ENCODE results near the gene CXXC1.
"Not testable (repeated sequence)": the region's sequence is repeated elsewhere in the genome, so short reads cannot be mapped to it uniquely, and the experiment has no call there.

Gene CXXC1

DNA sequence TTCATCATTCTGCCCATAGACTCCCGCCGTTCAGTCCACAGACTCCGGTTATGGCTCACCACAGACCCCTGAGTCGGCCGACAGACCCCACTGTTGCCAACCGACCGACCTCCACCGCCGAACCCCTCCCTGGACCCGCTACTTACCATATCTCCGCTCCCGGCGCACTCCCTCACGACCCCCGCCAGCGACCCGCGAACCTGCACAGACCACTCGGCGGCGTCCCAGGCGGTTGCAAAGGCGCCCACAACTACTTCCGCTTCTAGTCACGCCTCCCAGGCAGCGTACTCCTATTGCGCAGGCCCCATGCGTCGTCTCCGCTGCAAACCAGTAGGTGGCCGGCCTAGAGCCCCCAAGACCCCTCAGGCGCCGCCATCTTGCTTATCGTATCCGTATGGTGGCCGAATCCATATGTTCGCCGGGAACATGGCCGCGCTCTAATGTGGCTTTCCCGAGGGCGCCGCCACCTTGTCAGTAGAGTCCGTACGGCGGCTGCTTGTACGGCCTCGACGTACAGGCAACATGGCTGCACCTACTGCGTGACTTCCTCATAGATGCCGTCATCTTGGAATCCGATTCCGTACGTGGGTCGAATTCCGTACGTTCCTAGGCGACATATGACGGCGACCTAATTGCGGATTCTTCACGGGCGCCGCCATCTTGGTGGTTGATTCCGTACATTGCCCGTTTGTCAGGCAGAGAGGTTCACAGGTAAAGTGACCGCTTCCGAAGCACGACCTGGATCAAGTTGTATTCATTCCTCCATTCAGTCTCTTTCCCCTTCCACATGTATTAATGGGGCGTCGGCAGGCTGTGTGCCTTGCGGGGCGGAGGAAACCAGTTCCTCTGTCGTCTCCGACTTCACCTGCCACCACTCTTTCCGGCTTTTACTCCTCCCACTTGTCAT lies at the start of gene CXXC1:
CXXC1 (minus strand) TSS at position 252 of the 907 bp plus-strand sequence; CDS start at position 149, 103 bp downstream.
- peak; percentile 96 for DNase-seq

DNA sequence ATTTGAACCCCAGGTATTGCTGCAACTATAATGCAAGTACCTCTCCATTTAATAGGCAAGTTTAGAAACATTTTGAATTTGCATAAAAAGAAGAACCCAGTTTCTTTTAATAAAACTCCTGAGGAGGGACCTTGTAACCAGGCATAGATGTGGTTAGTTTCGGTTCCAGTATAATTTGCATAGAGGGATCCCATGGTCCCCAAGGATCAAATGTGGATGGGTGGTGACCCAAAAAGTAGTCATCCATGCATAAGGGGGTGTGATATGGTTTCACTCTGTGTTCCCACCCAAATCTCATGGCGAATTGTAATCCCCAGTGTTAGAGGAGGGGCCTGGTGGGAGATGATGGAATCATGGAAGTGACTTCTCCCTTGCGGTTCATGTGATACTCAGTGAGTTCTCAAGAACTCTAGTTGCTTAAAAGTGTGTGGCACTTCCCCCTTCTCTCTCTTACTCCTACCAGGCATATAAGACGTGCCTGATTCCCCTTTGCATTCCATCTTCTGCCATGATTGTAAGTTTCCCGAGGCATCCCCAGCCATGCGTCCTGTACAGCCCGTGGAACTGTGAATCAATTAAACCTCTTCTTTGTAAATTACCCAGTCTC lies 47.2 kb upstream of the CXXC1 start:
- no peak for DNase-seq

DNA sequence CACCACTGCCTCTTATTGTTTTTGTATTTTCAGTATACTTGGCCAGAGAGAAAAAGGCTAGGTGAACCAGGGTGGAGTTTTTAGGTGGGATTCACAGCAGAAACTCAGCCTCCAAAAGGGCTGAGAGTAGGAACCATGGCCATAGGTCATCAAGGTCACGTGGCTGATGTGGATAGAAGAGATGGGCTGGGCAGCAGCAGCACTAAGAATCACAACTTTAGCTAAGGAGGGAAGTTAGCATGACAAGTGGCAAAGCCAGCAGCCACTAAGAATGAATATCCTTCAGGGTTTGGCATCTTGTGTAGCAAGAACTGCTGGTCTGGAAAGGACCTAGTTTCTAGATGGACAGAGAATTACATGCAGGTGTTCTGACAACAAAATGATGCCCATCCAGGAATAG lies 44.2 kb upstream of the CXXC1 start:
- DNase-seq = no peak

DNA sequence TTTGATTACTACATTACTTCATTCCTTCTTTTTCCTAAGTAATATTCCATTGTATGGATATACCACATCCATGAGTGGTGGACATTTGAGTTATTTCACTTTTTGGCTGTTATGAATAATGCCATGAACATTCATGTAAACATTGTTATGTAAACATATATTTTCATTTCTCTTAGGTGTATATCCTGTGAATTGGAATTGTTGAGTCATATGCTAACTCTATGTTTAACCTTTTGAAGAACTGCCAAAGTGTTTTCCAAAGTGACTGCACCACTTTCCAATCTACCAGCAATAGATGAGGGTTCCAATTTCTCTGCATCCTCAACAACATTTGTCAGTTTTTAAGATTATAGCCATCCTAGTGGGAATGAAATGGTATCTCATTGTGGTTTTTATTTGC lies 42.7 kb upstream of the CXXC1 start:
- DNase-seq = no peak

DNA sequence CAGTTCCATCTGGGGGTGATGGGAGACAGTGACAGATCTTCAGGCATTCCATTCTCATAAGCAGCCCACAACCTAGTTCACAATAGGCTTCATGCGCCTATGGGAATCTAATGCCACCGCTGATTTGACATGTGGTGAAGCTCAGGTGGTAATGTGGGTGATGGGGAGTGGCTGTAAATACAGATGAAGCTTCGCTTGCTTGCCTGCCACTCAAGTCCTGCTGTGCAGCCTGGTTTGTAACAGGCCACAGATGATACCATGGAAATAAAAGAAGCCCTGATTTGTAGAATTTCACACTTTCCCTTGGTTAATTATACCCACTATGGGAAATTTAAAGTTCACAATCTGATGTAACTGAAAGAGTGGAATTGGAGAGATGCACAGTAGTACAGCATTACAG lies 40.5 kb upstream of the CXXC1 start:
- no peak for DNase-seq

DNA sequence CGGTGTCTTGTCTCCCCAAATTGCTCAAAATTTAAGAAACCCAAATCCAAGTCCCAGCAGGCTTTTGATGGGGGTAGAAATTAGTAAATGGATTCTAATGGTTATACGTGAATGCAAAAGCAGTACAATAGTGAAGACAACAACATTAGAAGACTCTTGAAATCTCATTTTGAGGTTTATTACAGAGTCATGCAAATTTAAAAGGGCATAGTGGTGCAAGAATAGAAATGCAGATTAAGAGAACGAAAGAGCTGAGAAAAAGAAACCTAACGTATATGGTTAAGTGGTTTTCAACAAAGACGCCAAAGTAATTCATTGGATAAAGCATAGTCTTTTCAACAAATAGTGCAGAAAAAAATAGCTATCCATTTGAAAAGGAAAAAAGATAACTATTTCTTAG lies 33.2 kb upstream of the CXXC1 start:
- DNase-seq = no peak

DNA sequence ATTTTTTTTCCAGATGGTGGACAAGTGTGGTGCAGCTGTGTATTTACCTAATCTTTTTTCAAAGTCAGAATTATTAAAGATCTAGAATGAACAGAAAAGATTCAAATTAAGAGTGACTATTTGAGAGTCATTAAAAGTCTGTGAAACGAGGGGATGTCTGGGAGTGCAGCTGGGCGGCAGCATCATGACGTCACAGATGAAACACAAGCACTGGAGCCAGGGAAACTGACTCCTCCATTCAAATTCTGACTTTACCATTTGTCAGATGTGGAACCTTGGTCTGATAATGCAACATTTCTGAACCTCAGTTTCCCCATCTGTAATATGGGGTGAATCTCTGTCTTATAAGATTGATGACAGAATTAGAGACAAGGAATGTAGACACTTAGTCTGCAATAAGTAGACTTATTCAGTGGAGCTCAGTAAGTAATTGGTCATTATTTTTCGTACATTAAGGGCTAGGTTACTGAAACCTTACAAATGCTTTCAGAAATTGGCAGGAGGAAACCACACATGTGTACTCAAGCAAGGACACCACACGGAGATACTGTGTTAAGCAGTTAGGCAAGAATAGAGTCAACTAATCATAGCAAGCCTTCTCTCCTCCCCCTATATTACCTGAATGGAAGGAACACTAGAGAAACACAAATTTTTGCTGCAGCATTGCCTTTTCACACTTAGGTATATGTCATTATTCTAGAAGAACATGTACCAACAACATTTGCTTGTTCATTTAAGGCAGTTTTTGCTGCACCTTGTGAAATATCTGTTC lies 27.8 kb upstream of the CXXC1 start:
- DNase-seq = no peak

DNA sequence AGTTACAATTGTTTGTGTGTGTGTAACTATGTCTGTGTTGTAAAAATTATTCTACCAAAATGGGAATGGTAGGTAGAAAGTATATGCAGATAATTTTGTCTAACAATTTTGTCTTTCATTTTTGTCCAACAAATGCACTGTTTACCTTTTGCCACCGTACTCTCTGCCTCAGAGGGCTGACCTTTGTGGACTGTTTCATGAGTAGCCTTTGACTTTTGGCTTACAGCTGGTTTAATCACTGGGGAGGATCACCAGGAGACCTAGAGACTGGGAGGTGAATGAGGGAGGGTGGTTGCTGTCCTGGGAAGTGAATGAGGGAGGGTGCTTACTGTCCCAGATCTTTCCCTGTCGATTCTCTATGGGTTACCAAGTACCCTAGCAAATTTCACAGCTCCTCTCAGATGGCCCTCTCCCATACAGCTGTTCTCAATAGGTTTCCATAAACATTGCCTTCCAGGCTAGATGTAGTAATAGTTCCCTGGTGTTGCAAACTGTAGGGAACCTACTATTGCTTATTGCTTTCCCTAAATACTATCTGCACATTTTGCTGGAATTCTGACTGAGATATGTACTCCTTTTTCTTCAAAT lies 26.5 kb upstream of the CXXC1 start:
- DNase-seq = no peak

DNA sequence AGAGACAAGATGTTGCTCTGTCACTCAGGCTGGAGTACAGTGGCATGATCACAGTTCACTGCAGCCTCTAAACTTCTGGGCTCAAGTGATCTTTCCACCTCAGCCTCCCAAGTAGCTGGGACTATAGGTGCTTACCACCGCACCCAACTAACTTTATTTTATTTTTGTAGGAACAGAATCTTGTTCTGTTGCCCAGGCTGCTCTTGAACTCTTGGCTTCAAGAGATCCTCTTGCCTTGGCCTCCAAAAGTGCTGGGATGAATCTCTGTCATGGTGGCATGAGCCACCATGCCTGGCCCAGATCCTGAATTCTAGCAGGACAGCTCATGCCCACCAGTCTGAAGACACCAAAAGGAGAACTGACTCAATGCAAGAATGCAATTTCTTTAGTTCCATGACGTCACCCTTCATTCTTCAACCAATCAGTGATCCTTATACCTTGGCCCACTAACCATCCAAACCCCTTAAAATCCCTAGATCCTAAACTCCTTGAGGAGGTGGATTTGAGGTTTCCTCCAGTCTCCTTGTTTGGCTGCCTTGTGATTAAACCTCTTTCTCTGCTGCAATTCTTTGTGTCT lies 25.6 kb upstream of the CXXC1 start:
- DNase-seq = no peak

DNA sequence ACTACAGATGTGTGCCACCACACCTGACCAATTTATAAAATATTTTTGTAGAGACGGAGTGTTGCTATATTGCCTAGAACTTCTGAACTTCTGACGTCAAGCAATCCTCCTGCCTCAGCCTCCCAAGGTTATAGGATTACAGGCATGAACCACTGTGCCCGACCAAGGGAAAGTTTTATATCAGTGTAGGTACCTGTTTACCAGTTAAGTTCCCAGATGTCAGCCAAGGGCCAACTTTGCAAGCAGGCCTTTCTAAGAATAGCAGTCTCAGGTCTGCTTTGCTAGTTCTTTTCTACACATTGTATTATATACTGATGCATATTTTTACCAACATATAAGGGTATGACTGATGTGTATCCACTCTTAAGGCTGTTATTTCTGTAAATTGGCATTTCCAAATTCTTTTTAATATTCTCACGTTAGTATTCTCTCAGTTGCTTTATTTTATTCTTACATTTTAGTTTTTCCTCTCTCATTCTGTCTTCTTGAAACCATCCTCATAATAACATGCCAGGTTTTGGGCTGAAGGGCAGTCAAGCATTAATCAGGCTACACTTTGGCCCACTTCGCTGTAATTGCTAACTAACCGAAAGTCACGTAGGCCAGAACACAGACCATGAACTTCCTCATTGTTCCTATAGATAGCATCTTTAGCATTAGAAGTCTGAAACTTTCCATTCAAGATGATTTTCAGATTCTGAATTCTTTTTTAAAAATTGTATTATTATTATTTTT lies 25.0 kb upstream of the CXXC1 start:
- DNase-seq = no peak

DNA sequence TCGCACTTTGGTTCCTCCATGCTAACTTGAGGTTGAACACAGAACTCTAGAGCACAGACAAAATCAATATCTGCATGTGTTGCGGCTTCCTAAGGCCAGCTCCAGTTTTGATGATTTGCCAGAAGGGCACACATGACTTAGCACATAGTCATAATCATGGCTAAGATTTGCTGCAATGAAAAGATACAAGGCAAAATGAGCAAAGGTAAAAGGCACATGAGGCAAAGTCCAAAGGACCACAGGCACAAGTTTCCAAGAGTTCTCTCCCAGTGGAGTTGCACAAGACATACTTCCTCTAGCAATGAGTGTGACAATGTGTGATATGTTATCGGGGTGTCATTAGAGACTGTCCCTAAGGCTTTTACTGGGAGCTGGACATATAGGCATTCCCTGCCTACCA lies 24.2 kb upstream of the CXXC1 start:
- no peak for DNase-seq

DNA sequence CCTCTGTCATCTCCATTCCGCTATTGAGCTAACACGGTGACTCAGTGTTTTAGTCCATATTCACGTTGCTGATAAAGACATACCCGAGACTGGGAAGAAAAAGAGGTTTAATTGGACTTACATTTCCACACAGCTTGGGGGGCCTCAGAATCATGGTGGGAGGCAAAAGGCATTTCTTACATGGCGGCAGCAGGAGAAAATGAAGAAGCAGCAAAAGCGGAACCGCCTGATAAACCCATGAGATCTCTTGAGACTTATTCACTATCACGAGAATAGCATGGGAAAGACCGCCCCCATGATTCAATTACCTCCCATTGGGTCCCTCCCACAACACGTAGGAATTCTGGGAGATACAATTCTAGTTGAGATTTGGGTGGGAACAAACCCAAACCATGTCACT lies 22.6 kb upstream of the CXXC1 start:
- DNase-seq = no peak

DNA sequence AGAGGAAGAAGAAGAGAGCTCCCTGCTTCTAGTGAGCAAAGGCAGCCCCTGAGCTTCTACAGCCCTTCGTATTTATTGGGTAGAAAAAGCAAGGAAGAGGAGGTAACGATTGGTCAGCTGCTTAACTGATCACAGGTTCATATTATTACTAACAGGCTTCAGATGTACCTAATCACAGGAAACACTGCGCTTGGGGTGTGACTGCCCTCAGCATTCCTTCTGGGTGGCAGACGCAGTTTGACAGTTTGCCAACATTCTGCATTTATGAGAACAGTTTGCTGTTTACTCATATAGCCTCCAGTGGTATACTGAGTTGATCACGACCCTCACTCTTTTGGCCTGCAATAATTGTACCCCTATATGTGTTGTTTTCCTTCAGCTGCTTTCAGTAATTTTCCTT lies 21.4 kb upstream of the CXXC1 start:
- not testable (repeated sequence) for DNase-seq

DNA sequence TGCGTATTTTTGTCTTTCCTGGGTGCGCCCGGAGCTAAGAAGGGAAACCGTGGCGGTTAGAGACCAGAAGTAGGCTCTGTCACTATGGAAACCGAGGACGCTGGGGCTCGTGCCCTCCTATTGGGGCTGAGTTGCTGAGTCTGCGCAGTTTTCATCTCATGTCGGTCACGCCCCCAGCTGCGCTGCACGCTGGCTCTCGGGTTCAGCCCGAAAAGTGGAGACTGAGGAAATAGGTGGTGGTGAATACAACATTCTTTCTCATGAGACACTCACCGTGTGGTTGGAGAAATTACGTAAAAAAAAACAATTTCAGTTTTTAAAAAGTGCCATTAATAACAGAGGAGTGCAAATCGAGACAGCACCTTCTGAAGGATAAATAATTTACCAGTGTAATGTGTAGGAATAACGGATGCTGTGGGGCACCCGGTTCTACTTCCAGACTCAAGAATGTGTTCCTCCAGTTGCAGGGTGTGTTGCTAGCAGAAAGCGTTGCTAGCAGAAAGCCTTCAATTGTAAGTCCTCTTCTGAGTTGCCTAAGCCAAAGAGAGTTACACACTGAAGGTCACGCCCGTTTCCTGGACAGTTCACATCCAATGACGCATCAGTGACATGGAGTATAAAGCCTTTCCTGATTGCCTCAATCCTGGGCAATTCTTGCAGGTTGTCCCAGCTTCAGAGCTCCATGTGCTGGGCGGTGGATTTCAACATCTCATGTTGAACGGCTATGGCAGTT lies 20.4 kb upstream of the CXXC1 start:
- DNase-seq = peak; percentile 88 to 90

DNA sequence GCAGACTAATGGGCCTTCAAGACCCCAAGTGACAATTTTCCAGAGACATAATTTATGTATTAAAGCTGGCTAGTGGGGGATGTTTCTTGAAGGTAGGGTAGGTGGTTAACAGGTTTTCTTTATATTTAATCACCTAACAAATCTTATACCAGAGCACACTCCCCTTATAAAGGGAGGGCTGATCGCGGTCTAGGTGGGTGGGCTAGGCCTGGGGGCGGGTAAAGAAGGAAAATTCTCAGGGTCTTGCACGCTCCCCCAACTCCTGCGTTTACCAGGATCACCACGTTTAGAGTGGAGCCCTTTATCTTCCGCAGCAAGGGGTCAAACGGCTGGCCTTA lies 19.9 kb upstream of the CXXC1 start:
- DNase-seq = no peak

DNA sequence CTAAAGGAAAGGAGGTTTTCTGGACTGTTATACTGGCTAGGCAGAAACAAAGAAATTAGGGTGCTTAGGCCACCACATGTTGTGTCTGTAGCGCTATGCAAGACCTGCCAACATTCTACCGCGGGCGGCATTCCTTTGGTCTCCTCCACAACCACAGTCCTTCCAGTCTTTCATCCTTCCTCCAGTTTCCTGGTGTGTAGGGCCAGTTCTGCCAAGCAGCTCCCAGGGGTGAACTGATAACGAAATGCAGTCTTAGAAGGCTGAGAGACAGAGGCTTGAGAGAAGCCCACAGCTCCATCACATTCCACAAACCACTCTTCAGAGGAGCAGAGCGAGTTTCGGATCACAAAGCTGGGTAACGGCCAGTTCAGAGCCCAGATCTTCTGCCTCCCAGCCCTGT lies 19.5 kb upstream of the CXXC1 start:
- no peak for DNase-seq

DNA sequence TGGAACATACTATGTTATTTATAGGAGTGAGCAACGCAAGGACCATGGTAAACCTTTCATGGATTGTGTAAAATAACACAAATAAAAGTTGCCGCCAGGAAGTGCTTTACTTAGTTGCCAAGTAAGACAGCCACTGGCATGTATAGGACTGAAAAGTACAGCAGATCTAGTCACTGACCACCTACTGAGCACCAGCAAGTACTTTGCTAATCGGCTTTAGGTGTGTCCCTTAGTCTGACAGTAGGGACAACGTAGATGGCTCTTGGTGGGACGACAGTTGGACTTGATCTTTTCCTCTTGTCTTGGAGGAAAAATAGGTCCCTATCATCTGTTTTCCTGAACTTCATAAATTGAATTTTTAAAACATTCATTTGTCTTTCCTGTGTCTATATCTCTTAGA lies 13.6 kb upstream of the CXXC1 start:
- DNase-seq = no peak

DNA sequence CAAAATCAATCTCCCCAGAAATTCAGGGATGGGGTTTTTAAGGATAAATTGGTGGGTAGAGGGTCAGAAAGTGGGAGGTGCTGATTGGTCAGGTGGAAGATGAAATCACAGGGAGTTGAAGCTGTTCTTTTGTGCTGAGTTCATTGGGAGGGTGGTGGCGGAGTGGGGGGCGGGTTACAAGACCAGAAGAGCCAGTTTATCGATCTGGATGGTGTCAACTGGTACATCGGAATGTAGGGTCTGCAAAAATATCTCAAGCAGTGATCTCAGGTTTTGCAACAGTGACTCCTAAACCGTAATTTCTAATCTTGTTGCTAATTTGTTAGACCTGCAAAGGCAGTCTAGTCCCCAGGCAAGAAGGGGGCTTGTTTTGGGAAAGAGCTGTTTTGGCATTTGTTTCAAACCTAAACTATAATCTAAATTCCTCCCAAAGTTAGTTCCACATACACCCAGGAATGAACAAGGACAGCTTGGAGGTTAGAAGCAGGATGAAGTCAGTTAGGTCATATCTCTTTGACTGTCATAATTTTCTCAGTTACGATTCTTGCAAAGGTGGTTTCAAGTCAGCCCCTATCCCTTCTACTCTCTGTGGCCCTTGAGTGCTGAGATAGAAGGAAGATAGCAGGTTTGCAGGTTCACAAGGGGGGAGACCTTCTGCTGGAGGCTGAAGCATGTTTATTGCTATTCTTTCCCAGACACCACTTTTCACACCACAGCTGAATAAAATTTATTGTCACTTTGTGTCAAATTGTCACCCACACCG lies 12.3 kb upstream of the CXXC1 start:
- no peak for DNase-seq

DNA sequence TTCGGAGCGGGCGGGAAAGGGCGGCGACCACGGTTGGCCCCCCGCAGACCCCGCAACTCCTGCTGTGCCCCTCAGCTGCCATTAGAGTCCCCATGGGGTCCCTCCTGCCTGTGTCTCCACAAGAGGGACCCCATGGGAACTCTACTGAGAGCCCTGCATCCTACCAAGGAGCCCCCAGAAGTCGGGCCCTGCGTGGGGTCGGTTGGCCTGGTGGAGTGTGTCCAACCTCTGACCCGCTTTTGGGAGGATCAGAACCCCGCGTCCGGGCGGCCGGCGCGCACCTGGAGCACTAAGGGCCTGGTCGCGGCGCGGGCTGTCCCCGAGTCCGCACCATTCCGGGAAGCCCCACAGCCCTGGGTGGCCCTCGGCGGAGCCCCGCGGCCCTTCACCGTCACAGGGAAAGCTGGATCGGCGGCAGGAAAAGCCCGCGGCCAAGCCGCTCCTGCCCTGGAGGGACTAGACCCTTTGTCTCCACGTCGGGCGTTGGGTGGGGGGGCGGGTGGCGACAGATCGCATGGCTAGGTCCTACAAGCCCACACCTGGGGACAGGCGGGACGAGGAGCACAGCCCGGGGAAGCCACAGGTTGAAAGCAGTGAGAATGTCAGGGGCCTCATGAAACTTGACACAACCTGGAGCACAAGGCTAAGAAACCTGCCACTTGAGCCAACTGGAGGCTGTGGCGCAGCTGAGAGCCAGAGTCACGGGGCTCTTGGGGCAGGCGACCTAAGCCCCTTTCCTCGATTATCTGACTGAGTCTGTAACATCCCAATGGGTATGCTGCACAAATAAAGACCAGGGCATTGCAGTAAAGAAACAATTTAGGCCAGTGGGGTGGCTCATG lies 11.2 kb upstream of the CXXC1 start:
- DNase-seq = peak in 1 of 2 experiments; percentile 18
